ENCODE data around the gene VPS41. TPM values are rescaled to one million over a fixed set of nuclear protein-coding genes. Genes with fewer than 3 reads are reported as not detected.

The VPS41 gene
- total RNA-seq, 2 donors from 2014 or later: 15.6 to 18.1 TPM

GRCh38 chr7:38903057-38903456, 5.9 kb downstream of the VPS41 start:
- H3K4me3 ChIP-seq: no peak overlapping the region
- H3K27ac ChIP-seq: no peak overlapping the region
- H3K4me1 ChIP-seq: peaks cover 0 to under 1% of the 10 kb centered on the region in 2 donors
- H3K36me3 ChIP-seq: no peaks in the 10 kb centered on the region
- H3K9me3 ChIP-seq: no peaks in the 10 kb centered on the region
- no peak for DNase-seq (ENCODE audit: low spot score)
- TF ChIP-seq, protein P1, sequence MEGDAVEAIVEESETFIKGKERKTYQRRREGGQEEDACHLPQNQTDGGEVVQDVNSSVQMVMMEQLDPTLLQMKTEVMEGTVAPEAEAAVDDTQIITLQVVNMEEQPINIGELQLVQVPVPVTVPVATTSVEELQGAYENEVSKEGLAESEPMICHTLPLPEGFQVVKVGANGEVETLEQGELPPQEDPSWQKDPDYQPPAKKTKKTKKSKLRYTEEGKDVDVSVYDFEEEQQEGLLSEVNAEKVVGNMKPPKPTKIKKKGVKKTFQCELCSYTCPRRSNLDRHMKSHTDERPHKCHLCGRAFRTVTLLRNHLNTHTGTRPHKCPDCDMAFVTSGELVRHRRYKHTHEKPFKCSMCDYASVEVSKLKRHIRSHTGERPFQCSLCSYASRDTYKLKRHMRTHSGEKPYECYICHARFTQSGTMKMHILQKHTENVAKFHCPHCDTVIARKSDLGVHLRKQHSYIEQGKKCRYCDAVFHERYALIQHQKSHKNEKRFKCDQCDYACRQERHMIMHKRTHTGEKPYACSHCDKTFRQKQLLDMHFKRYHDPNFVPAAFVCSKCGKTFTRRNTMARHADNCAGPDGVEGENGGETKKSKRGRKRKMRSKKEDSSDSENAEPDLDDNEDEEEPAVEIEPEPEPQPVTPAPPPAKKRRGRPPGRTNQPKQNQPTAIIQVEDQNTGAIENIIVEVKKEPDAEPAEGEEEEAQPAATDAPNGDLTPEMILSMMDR (IDR thresholded peaks at IDR 0.05): no peak
- no peaks in the 10 kb centered on the region for H3K27me3 ChIP-seq

DNA sequence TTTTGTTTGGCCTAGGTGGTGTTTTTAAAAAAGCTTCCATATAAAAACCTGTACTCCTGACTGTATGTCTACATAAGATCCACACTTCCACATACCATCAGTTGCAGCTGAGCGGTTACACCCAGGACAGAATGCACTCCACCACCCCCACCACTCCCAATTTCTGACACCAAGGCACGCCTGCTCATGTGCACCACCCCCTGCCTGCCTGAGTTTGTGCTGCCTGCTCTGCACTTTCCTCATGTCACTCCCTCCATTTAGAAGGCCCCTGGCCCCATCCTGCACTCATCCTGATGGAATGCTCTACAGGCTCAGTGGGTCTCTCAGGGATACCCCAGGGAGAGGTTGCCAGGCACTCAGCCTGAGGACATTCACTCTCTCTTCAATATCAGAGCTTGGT, 6.5 kb downstream of the VPS41 start:
- no peak for DNase-seq (ENCODE audit: low spot score)
- H3K9me3 ChIP-seq: no peaks in the 10 kb centered on the region
- TF ChIP-seq, protein P1 (IDR thresholded peaks at IDR 0.05): no peak
- no peak overlapping the region for H3K4me3 ChIP-seq
- H3K36me3 ChIP-seq: no peaks in the 10 kb centered on the region
- H3K27ac ChIP-seq: no peak overlapping the region
- no peaks in the 10 kb centered on the region for H3K4me1 ChIP-seq
- no peaks in the 10 kb centered on the region for H3K27me3 ChIP-seq

- DNase-seq (ENCODE audit: low spot score): no peak
- H3K4me1 ChIP-seq: no peaks in the 10 kb centered on the region
- no peak overlapping the region for H3K4me3 ChIP-seq
- TF ChIP-seq, protein P1 (IDR thresholded peaks at IDR 0.05): no peak
- no peaks in the 10 kb centered on the region for H3K27me3 ChIP-seq
- no peak overlapping the region for H3K27ac ChIP-seq
- no peaks in the 10 kb centered on the region for H3K9me3 ChIP-seq
- no peaks in the 10 kb centered on the region for H3K36me3 ChIP-seq
Measured at GRCh38 chr7:38893061-38893460, 15.9 kb downstream of the VPS41 start.

GRCh38 chr7:38890597-38890996, 18.4 kb downstream of the VPS41 start:
- no peak overlapping the region for H3K4me3 ChIP-seq
- no peaks in the 10 kb centered on the region for H3K4me1 ChIP-seq
- TF ChIP-seq, protein P1 (IDR thresholded peaks at IDR 0.05): no peak
- no peaks in the 10 kb centered on the region for H3K9me3 ChIP-seq
- no peak for DNase-seq (ENCODE audit: low spot score)
- H3K27me3 ChIP-seq: no peaks in the 10 kb centered on the region
- H3K36me3 ChIP-seq: no peaks in the 10 kb centered on the region
- H3K27ac ChIP-seq: no peak overlapping the region

- no peaks in the 10 kb centered on the region for H3K27me3 ChIP-seq
- H3K4me3 ChIP-seq: no peak overlapping the region
- no peaks in the 10 kb centered on the region for H3K4me1 ChIP-seq
- no peaks in the 10 kb centered on the region for H3K9me3 ChIP-seq
- TF ChIP-seq, protein P1 (IDR thresholded peaks at IDR 0.05): peak in 1 of 2 donors; percentile 45
- no peaks in the 10 kb centered on the region for H3K36me3 ChIP-seq
- no peak overlapping the region for H3K27ac ChIP-seq
- DNase-seq (ENCODE audit: low spot score): no peak
Measured at GRCh38 chr7:38889872-38890432, 19.0 kb downstream of the VPS41 start.

DNA sequence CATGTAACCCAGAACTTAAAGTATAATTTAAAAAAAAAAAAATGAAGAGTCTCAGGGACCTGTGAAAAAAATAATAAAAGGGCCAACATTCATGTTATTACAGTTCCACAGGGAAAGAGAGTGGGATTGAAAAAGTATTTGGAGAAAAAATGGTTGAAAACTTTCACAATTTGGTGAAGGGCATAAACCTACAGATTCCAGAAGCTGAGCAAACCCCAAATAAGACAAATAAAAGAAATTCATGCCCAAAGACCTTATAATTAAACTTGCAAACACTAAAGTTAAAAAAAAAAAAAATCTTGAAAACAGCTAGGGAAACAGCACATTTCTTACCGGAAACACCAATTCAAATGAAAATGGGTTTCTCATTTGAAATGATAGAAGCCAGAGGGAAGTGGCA, 19.9 kb downstream of the VPS41 start:
- Histone ChIP-seq H3K36me3 (no peaks in the 10 kb centered on the region), H3K27me3 (no peaks in the 10 kb centered on the region), H3K4me1 (no peaks in the 10 kb centered on the region), H3K27ac (no peak overlapping the region), H3K4me3 (no peak overlapping the region), H3K9me3 (no peaks in the 10 kb centered on the region)
- TF ChIP-seq, protein P1 (IDR thresholded peaks at IDR 0.05): no peak
- no peak for DNase-seq (ENCODE audit: low spot score)

All from right atrium auricular region (tissue), 2 donors.